Common myeloid progenitor, CD34-positive (primary cell): ENCODE measurements around the gene UBL3.
A peak's percentile ranks its signal among the peaks of the same experiment; 100 is the strongest.

Source experiments
- CTCF ChIA-PET: fragments of 350-600 bp; sonication (Branson Sonifier 250); formaldehyde crosslinking; loops from one replicate; lab custom pipeline; 2021; ENCODE audit warnings: antibody characterized with exemption; lab: Charles Lee
- POLR2A ChIA-PET: fragments of 350-600 bp; sonication (Branson Sonifier 250); formaldehyde crosslinking; loops from one replicate; lab custom pipeline; 2021; ENCODE audit warnings: antibody characterized with exemption; lab: Charles Lee
- DNase-seq, 3 donors: peaks; one replicate each; pipeline versions ENCODE4 v3.0.0 to v3.0.0-alpha.2; 2013
- H3K27ac ChIP-seq, 2 experiments: 1 replicate in 1 of 2; 2 replicates in 1 of 2; pipeline ENCODE4 v1.7.0; 2013; ENCODE audit warnings: inconsistent platforms in 2 of 2, low read length in 2 of 2, mild to moderate bottlenecking in 2 of 2, low read depth in 1 of 2, moderate library complexity in 1 of 2; ENCODE audit not compliant: severe bottlenecking in 2 of 2, insufficient read depth in 1 of 2, poor library complexity in 1 of 2
- H3K27me3 ChIP-seq, 5 experiments: replicated peaks in 2 of 5; 1 replicate in 3 of 5; 2 replicates in 2 of 5; pipeline versions ENCODE4 v1.6.1 to v1.7.0; 2013; ENCODE audit warnings: low read length in 4 of 5, mild to moderate bottlenecking in 2 of 5, moderate library complexity in 2 of 5, inconsistent platforms in 1 of 5; ENCODE audit not compliant: insufficient read depth in 5 of 5, control insufficient read depth in 4 of 5
- H3K36me3 ChIP-seq, 4 experiments: 1 replicate in 2 of 4; 2 replicates in 2 of 4; pipeline versions ENCODE4 v1.6.1 to v1.7.0; 2013; ENCODE audit warnings: low read length in 3 of 4, control low read depth in 1 of 4, mild to moderate bottlenecking in 1 of 4; ENCODE audit not compliant: control insufficient read depth in 4 of 4, insufficient read depth in 4 of 4
- H3K4me1 ChIP-seq, 4 experiments: 1 replicate in 3 of 4; 2 replicates in 1 of 4; pipeline versions ENCODE4 v1.6.1 to v1.7.1; 2013; ENCODE audit warnings: low read length in 3 of 4, mild to moderate bottlenecking in 3 of 4, control low read depth in 1 of 4, inconsistent platforms in 1 of 4, moderate library complexity in 1 of 4; ENCODE audit not compliant: control insufficient read depth in 4 of 4, insufficient read depth in 4 of 4; ENCODE audit errors: control extremely low read depth in 1 of 4
- H3K4me3 ChIP-seq, 7 experiments: 1 replicate in 4 of 7; 2 replicates in 3 of 7; pipeline versions ENCODE4 v1.5.1 to v1.7.0; 2013; ENCODE audit warnings: mild to moderate bottlenecking in 7 of 7, low read length in 6 of 7, moderate library complexity in 6 of 7, inconsistent platforms in 2 of 7, low read depth in 2 of 7, control low read depth in 1 of 7; ENCODE audit not compliant: insufficient read depth in 4 of 7, control insufficient read depth in 1 of 7; ENCODE audit errors: extremely low read depth in 1 of 7
- H3K9me3 ChIP-seq, 5 experiments: 1 replicate in 4 of 5; 2 replicates in 1 of 5; pipeline versions ENCODE4 v1.6.1 to v1.7.1; 2013; ENCODE audit warnings: low read length in 4 of 5, mild to moderate bottlenecking in 2 of 5, inconsistent platforms in 1 of 5, low read depth in 1 of 5, moderate library complexity in 1 of 5; ENCODE audit not compliant: control insufficient read depth in 4 of 5, insufficient read depth in 2 of 5; ENCODE audit errors: control extremely low read depth in 1 of 5
- WGBS: methylation state at CpG from one replicate; pipeline ENCODE4 v1.1.5; 2013; ENCODE audit not compliant: insufficient coverage; 5-methylcytosine and 5-hydroxymethylcytosine counted together

UBL3 gene

DNA sequence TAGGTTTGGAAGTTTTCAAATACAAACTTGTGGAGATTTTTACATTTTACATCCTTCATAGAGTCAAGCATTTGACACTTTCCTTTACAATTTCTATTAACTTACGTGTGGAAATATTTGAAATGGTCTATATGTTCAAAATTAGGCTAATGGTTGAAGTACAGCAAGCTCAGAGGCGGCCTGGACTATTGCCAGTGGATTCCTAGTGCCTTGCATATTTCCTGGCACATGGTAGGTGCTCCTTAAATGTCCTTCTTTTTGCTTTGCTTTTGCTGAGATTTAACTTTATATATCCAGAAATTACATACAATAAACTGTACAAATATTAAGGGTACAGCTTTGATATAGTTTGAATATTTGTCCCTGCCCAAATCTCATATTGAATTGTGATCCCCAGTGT, 93.9 kb downstream of the UBL3 start:
- H3K36me3 ChIP-seq = no peaks in the 10 kb centered on the region
- CTCF ChIA-PET = interaction anchor here (0.9 to 2.4 kb wide), 5 partner anchors 9 to 361 kb away, joined by 3 to 9 read pairs (median 3); no protein-coding TSS in a partner anchor
- H3K4me1 ChIP-seq = peaks cover 0 to 9% (median 4%) of the 10 kb centered on the region in 4 experiments
- no CpG with 5 or more reads among the region's 2 CpGs for WGBS
- H3K4me3 ChIP-seq = no peak overlapping the region
- DNase-seq = no peak
- no peak overlapping the region for H3K27ac ChIP-seq
- POLR2A ChIA-PET = interaction anchor here (0.6 kb wide), 1 partner anchor 453 kb away, joined by 3 read pairs; no protein-coding TSS in a partner anchor
- no peaks in the 10 kb centered on the region for H3K27me3 ChIP-seq
- peaks cover 0 to 3% (median 0%) of the 10 kb centered on the region in 5 experiments for H3K9me3 ChIP-seq

GRCh38 chr13:29754473-29754806, 96.0 kb downstream of the UBL3 start:
- no peaks in the 10 kb centered on the region for H3K9me3 ChIP-seq
- DNase-seq = peak in 2 of 3 donors; percentile 64 to 65
- WGBS = 100% methylated on average over 2 of the region's 4 CpGs
- H3K36me3 ChIP-seq = no peaks in the 10 kb centered on the region
- no peak overlapping the region for H3K27ac ChIP-seq
- CTCF ChIA-PET = no interaction called here
- POLR2A ChIA-PET = no interaction called here
- H3K4me3 ChIP-seq = no peak overlapping the region
- peaks cover 0 to 9% (median 4%) of the 10 kb centered on the region in 4 experiments for H3K4me1 ChIP-seq
- H3K27me3 ChIP-seq = no peaks in the 10 kb centered on the region

DNA sequence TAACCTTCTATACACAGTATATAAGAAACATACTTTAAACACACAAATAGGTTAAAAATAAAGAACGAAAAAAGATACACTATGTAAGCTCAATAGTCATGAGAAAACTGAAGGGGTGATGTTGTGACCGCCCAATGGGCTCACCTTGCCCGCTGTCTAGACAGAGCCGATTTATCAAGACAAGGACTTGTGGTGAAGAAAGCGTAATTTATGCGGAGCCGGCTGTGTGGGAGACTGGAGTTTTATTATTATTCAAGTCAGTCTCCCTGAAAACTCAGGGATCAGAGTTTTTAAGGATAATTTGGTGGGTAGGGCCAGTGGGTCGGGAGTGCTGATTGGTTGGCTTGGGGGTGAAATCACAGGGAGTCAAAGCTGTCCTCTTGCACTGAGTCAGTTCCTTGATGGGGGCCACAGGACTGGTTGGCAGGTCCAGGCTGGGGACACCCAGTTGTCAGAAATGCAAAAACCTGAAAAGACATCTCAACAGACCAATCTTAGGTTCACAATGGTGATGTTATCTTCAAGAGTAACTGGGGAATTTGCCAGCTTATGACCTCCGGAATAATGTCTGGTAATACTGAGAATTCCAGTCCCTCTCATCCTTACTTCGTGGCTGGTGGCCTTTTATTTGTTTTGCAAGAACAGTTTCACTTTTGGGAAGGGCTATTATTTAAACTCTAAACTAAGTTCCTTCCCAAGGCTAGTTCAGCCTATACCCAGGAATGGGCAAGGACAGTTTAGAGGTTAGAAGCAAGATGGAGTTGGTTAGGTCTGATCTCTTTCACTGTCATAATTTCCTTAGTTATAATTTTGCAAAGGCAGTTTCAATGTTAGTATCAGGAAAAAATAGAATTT, 96.6 kb downstream of the UBL3 start:
- ChIA-PET POLR2A (no interaction called here), CTCF (interaction anchor here (1.6 to 2.0 kb wide), 2 partner anchors 11 to 17 kb away, joined by 3 to 7 read pairs; no protein-coding TSS in a partner anchor)
- no peak for DNase-seq
- 83% methylated on average over 8 of the region's 10 CpGs for WGBS
- H3K27ac ChIP-seq = no peak overlapping the region
- no peaks in the 10 kb centered on the region for H3K27me3 ChIP-seq
- H3K36me3 ChIP-seq = no peaks in the 10 kb centered on the region
- H3K4me1 ChIP-seq = peaks cover 0 to 5% (median 2%) of the 10 kb centered on the region in 4 experiments
- no peaks in the 10 kb centered on the region for H3K9me3 ChIP-seq
- H3K4me3 ChIP-seq = no peak overlapping the region

GRCh38 chr13:29752175-29752574, 98.2 kb downstream of the UBL3 start:
- no peak overlapping the region for H3K4me3 ChIP-seq
- 100% methylated on average over 3 of the region's 4 CpGs for WGBS
- ChIA-PET POLR2A (interaction anchor here (0.5 kb wide), 1 partner anchor 13 kb away, joined by 5 read pairs; no protein-coding TSS in a partner anchor), CTCF (interaction anchor here (0.7 to 2.0 kb wide), 2 partner anchors 9 to 35 kb away, joined by 4 to 7 read pairs; no protein-coding TSS in a partner anchor)
- DNase-seq = no peak
- no peaks in the 10 kb centered on the region for H3K4me1 ChIP-seq
- no peaks in the 10 kb centered on the region for H3K27me3 ChIP-seq
- H3K9me3 ChIP-seq = no peaks in the 10 kb centered on the region
- no peaks in the 10 kb centered on the region for H3K36me3 ChIP-seq
- H3K27ac ChIP-seq = no peak overlapping the region

GRCh38 chr13:29750183-29750530, 100.3 kb downstream of the UBL3 start:
- WGBS = 100% methylated on average over 1 of the region's 5 CpGs
- CTCF ChIA-PET = no interaction called here
- H3K4me1 ChIP-seq = no peaks in the 10 kb centered on the region

GRCh38 chr13:29749401-29750182, 100.8 kb downstream of the UBL3 start:
- no peak for DNase-seq
- Histone ChIP-seq H3K4me1 (no peaks in the 10 kb centered on the region), H3K4me3 (no peak overlapping the region), H3K27me3 (no peaks in the 10 kb centered on the region), H3K9me3 (no peaks in the 10 kb centered on the region), H3K36me3 (no peaks in the 10 kb centered on the region), H3K27ac (no peak overlapping the region)
- 96% methylated on average over 6 of the region's 6 CpGs for WGBS
- ChIA-PET CTCF (no interaction called here), POLR2A (no interaction called here)

More at GRCh38 chr13:29750183-29750530, 100.3 kb downstream of the UBL3 start:
- no peak overlapping the region for H3K4me3 ChIP-seq
- POLR2A ChIA-PET = no interaction called here
- no peak for DNase-seq
- H3K36me3 ChIP-seq = no peaks in the 10 kb centered on the region
- no peak overlapping the region for H3K27ac ChIP-seq
- H3K9me3 ChIP-seq = no peaks in the 10 kb centered on the region
- no peaks in the 10 kb centered on the region for H3K27me3 ChIP-seq
